BJ (cell line): Measurements from ENCODE around the gene PTH2. TPM values are rescaled to one million over a fixed set of nuclear protein-coding genes. Genes with fewer than 3 reads are reported as not detected.

Experiments used
- CTCF ChIA-PET: fragments of 350-600 bp; formaldehyde crosslinking; extraction: SDS; loops from one replicate; lab custom pipeline; 2021; ENCODE audit warnings: antibody characterized with exemption, inconsistent platforms; lab: Yijun Ruan, JAX
- POLR2A ChIA-PET: fragments of 300-600 bp; sonication (Branson Sonifier 250); formaldehyde crosslinking; extraction: SDS; loops from one replicate; lab custom pipeline; 2021; ENCODE audit warnings: antibody characterized with exemption; lab: Charles Lee
- DNase-seq: peaks from one replicate; pipeline ENCODE4 v3.0.0-alpha.2; 2011; ENCODE audit warnings: low read depth
- H3K27me3 ChIP-seq: 2 replicates; pipeline ENCODE4 v1.6.0; 2011; ENCODE audit warnings: low read length; ENCODE audit not compliant: control insufficient read depth, insufficient read depth
- H3K36me3 ChIP-seq: 2 replicates; pipeline ENCODE4 v1.5.1; 2011; ENCODE audit warnings: low read length; ENCODE audit not compliant: control insufficient read depth, insufficient read depth
- H3K4me3 ChIP-seq: 2 replicates; pipeline ENCODE4 v1.5.1; 2011; ENCODE audit warnings: low read depth, mild to moderate bottlenecking, control low read depth, low read length
- polyA minus RNA-seq: library from RNA; depleted of rRNA, polyadenylated mRNA; stranded (reverse); fragments of >200 nt; gene quantifications from 2 replicates; pipeline ENCODE4 v1.2.3, GENCODE V29; 2011; rRNA and poly(A)+ RNA removed
- polyA plus RNA-seq: library from polyadenylated mRNA; depleted of rRNA; stranded (reverse); fragments of >200 nt; gene quantifications from 2 replicates; pipeline ENCODE4 v1.2.3, GENCODE V29; 2011; rRNA removed
- TF ChIP-seq, protein P1 (sequence below): IDR thresholded peaks from 2 replicates; pipeline ENCODE4 v1.5.1; 2011; ENCODE audit warnings: low read depth, mild to moderate bottlenecking, control low read depth, inconsistent platforms, low read length, moderate library complexity; ENCODE audit not compliant: insufficient read depth

PTH2 gene, protein sequence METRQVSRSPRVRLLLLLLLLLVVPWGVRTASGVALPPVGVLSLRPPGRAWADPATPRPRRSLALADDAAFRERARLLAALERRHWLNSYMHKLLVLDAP
- not detected in 2 replicates for polyA plus RNA-seq
- polyA minus RNA-seq = not detected in 2 replicates

DNA sequence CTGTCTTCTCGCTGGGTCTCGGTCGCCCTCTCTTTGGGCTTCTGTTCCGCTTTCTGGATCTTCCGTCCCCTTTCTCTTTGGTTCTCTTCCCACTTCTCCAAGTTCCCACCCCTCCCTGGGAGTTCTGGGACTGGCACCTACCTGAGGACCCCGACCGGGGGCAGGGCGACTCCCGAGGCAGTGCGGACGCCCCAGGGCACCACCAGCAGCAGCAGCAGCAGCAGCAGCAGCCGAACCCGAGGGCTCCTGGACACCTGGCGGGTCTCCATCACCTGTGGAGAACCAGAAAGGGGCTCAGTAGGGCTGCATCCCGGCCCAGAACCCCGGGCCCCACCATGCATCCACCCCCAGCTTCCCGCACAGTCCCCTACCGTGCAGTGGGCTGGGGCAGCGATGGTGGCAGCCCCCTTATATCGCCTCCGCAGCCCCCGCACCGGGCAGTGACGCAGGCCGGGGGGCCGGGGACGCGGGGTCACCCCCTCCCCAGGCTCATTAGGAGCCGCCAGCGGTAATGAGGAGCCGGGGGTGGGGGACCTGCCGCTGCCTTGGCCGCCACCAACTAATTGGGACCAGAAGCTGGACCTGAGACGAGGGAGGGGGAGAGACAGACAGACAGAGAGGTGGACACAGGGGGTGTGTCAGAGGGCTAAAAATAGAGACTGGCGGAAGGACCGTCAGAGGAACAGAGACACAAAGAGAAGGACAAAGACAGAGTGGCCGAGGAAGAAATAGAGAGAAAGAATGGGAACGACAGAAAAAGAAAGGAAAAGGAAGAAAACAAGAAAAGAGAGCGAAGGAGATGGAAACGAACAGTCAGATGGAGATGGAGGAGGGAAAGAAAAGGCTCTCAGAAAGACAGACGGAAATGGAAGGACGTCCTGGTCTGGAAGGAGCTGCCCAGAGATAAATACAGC lies at the start of gene PTH2:
Gene PTH2 (minus strand): TSS at position 371 of the 914 bp plus-strand sequence. CDS start 102 bp downstream, at position 269.
- no peaks in the 10 kb centered on the region for H3K36me3 ChIP-seq
- CTCF ChIA-PET = interaction anchor here (2.5 kb wide), 1 partner anchor 20 kb away, joined by 9 read pairs; no protein-coding TSS in a partner anchor
- TF ChIP-seq, protein P1, sequence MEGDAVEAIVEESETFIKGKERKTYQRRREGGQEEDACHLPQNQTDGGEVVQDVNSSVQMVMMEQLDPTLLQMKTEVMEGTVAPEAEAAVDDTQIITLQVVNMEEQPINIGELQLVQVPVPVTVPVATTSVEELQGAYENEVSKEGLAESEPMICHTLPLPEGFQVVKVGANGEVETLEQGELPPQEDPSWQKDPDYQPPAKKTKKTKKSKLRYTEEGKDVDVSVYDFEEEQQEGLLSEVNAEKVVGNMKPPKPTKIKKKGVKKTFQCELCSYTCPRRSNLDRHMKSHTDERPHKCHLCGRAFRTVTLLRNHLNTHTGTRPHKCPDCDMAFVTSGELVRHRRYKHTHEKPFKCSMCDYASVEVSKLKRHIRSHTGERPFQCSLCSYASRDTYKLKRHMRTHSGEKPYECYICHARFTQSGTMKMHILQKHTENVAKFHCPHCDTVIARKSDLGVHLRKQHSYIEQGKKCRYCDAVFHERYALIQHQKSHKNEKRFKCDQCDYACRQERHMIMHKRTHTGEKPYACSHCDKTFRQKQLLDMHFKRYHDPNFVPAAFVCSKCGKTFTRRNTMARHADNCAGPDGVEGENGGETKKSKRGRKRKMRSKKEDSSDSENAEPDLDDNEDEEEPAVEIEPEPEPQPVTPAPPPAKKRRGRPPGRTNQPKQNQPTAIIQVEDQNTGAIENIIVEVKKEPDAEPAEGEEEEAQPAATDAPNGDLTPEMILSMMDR = no peak
- POLR2A ChIA-PET = no interaction called here
- peaks cover 84% of the 10 kb centered on the region for H3K27me3 ChIP-seq
- no peak within 1 kb of the TSS for H3K4me3 ChIP-seq
- no peak for DNase-seq

DNA sequence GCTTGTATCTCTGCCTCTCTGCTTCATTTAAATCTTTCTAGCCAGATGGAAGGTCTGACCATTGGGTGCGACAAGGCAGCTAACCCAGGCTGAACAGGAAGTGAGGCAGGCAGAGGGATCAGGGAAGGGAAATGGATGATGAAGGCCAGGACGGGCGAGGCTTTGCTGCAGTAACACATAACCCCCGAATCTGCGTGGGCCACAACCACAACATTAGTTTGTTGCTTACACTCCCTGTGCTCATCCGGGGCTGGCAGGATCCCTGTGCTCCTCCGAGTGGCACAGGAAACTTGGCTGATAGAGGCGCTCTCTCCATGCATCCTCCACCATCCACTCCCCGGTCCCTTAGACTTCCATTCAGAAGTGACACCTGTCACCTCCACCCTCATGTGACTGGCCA lies 49.7 kb upstream of the PTH2 start:
- TF ChIP-seq, protein P1 = no peak
- Histone ChIP-seq H3K4me3 (no peak overlapping the region), H3K36me3 (no peaks in the 10 kb centered on the region; the same call in 1 of the 2 replicates), H3K27me3 (no peaks in the 10 kb centered on the region)
- CTCF ChIA-PET = interaction anchor here (0.5 to 2.4 kb wide), 9 partner anchors 14 to 199 kb away, joined by 3 to 20 read pairs (median 9); partner anchors contain the start of genes ALDH16A1 and PIH1D1
- DNase-seq = no peak
- POLR2A ChIA-PET = no interaction called here

DNA sequence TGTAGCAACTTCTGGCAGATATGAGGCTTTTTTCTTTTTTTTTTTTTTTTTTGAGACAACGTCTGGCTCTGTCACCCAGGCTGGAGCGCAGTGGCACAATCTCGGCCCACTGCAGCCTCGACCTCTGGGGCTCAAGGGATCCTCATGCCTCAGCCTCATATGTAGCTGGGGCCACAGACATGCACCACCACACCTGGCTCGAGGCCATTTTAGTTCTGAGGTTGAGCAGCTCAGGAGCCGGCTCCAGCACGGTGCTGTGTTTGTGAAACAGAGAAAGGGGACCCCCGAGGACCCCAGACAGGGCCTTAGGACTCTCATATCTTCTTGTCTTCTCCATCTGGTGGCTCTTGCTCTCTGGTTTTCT lies 47.4 kb upstream of the PTH2 start:
- TF ChIP-seq, protein P1 = no peak
- Histone ChIP-seq H3K4me3 (no peak overlapping the region), H3K27me3 (no peaks in the 10 kb centered on the region), H3K36me3 (peaks cover 3% of the 10 kb centered on the region)
- POLR2A ChIA-PET = no interaction called here
- CTCF ChIA-PET = interaction anchor here (0.7 to 2.1 kb wide), 3 partner anchors 12 to 100 kb away, joined by 3 to 7 read pairs (median 7); no protein-coding TSS in a partner anchor
- no peak for DNase-seq

DNA sequence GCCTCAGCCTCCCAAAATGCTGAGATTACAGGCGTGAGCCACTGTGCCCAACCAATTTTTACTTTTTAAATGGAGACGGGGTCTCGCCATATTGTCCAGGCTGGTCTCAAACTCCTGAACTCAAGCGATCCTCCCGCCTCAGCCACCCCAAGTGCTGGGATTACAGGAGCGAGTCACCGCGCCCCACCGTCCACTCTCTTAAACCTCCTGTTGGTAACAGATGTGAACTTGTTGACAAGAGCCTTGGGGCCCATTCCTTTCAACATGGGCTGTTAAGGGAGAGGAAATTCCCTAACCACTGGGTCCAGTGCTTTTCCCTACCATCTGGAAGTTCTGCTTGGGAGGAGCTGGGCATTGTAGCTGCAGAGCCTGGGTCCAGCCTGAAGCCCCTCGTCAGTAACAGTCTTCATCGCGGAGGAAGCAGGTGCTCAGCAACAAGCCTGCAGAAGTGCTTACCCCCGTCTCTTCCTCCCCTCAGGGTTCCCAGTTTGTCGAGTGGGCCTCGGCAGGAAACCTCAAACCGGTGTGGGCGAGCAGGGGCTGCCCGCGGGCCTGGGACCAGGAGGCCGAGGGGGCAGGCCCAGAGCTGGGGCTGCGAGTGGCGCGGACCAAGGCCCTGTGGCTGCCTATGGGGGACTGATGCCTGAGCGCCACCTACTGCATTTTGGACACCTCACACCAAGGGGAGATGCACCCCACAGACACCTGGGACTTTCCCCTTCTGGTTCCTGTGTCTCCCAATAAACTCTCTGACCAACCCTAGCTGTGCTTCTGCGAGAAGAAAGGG lies 46.8 kb upstream of the PTH2 start:
- ChIA-PET POLR2A (no interaction called here), CTCF (interaction anchor here (1.2 to 2.1 kb wide), 3 partner anchors 8 to 100 kb away, joined by 3 to 7 read pairs (median 7); no protein-coding TSS in a partner anchor)
- no peak for DNase-seq
- TF ChIP-seq, protein P1 = no peak
- H3K27me3 ChIP-seq = no peaks in the 10 kb centered on the region
- H3K4me3 ChIP-seq = no peak overlapping the region
- peaks cover 4% of the 10 kb centered on the region for H3K36me3 ChIP-seq
